GM12878 (cell line): ENCODE results near the gene CDPF1. TPM values are rescaled to one million over a fixed set of nuclear protein-coding genes. Genes with fewer than 3 reads are reported as not detected.

Experiments
- ATAC-seq: fragments of 200-7000 bp; cut with Tn5 transposase; 3 replicates; pipeline ENCODE4 v1.9.1; 2020; ENCODE audit warnings: mild to moderate bottlenecking, moderate library complexity
- BruUV-seq: library from RNA; stranded (reverse); fragments of 400-500 nt; replicated peaks from 2 replicates; lab custom pipeline; 2021; lab: Mats Ljungman, UMichigan
- CTCF ChIA-PET: fragments of 300-600 bp; sonication (Branson Sonifier 250); formaldehyde crosslinking; extraction: SDS; loops from one replicate; lab custom pipeline; 2021; ENCODE audit warnings: inconsistent platforms; lab: Yijun Ruan, JAX
- POLR2A ChIA-PET: fragments of 350-600 bp; formaldehyde crosslinking; extraction: SDS; loops from one replicate; lab custom pipeline; 2021; ENCODE audit warnings: inconsistent platforms; lab: Charles Lee
- RAD21 ChIA-PET: fragments of 300-600 bp; sonication (Branson Sonifier 250); formaldehyde crosslinking; loops from one replicate; lab custom pipeline; 2023; ENCODE audit warnings: antibody characterized with exemption; ENCODE audit not compliant: unreplicated experiment; lab: Charles Lee
- SMC1A ChIA-PET: fragments of 300-600 bp; sonication (Branson Sonifier 250); formaldehyde crosslinking; loops from one replicate; lab custom pipeline; 2023; ENCODE audit not compliant: unreplicated experiment, uncharacterized antibody; lab: Charles Lee
- DNase-seq: peaks from one replicate; pipeline ENCODE4 v3.0.0-alpha.2; 2011; ENCODE audit warnings: low read depth, low spot score
- FAIRE-seq: peaks from 3 replicates; lab custom pipeline; 2011; peaks lifted over from hg19 to GRCh38; lab: Jason Lieb, UNC
- H2AFZ ChIP-seq: 2 replicates; pipeline ENCODE4 v1.6.0; 2011; ENCODE audit warnings: low read depth, low read length, control low read depth; ENCODE audit not compliant: control insufficient read depth
- H3K27ac ChIP-seq: 2 replicates; pipeline ENCODE4 v1.5.1; 2011; ENCODE audit warnings: control low read depth; ENCODE audit not compliant: control insufficient read depth, insufficient read depth
- H3K27me3 ChIP-seq, 2 experiments: replicated peaks in 1 of 2; 2 replicates each; pipeline versions ENCODE4 v1.6.0 to v1.6.1; 2011; ENCODE audit warnings: low read length in 1 of 2; ENCODE audit not compliant: control insufficient read depth in 2 of 2, insufficient read depth in 2 of 2
- H3K36me3 ChIP-seq, 2 experiments: 2 replicates each; pipeline ENCODE4 v1.5.1; 2011; ENCODE audit warnings: low read length in 1 of 2; ENCODE audit not compliant: control insufficient read depth in 2 of 2, insufficient read depth in 2 of 2
- H3K4me1 ChIP-seq: 2 replicates; pipeline ENCODE4 v1.6.1; 2011; ENCODE audit warnings: mild to moderate bottlenecking, low read length, moderate library complexity, mixed read lengths; ENCODE audit not compliant: control insufficient read depth, insufficient read depth
- H3K4me2 ChIP-seq: 2 replicates; pipeline ENCODE4 v1.6.0; 2011; ENCODE audit warnings: control low read depth; ENCODE audit not compliant: control insufficient read depth, insufficient read depth
- H3K4me3 ChIP-seq: fragments of 200-600 bp; sonication (generic); 2 replicates; pipeline ENCODE4 v1.5.1; 2016
- H3K79me2 ChIP-seq: 2 replicates; pipeline ENCODE4 v1.6.0; 2011; ENCODE audit warnings: low read length; ENCODE audit not compliant: control insufficient read depth, insufficient read depth
- H3K9ac ChIP-seq: 2 replicates; pipeline ENCODE4 v1.8.0; 2011; ENCODE audit warnings: low read length, control low read depth, mixed read lengths; ENCODE audit not compliant: control insufficient read depth, insufficient read depth
- H3K9me3 ChIP-seq: replicated peaks from 3 replicates; pipeline ENCODE4 v1.5.1; 2011; ENCODE audit warnings: mild to moderate bottlenecking, low read length; ENCODE audit not compliant: control insufficient read depth, insufficient read depth
- H4K20me1 ChIP-seq: 2 replicates; pipeline ENCODE4 v1.6.0; 2011; ENCODE audit not compliant: control insufficient read depth, insufficient read depth
- BCL11A ChIP-seq: IDR thresholded peaks from 2 replicates; pipeline ENCODE4 v1.6.1; 2011; ENCODE audit warnings: low read depth, low read length
- ESRRA ChIP-seq: IDR thresholded peaks from 2 replicates; pipeline ENCODE4 v1.6.1; 2012; ENCODE audit warnings: mild to moderate bottlenecking, low read length, improper control_type of control experiment
- FOXM1 ChIP-seq: IDR thresholded peaks from 2 replicates; pipeline ENCODE4 v1.6.1; 2012; ENCODE audit warnings: low read depth, mild to moderate bottlenecking, inconsistent platforms, low read length, moderate library complexity
- HDAC6 ChIP-seq: fragments of 200-600 bp; sonication (generic); IDR thresholded peaks from one replicate; pipeline ENCODE4 v1.8.0; 2017; ENCODE audit warnings: antibody characterized with exemption; ENCODE audit not compliant: unreplicated experiment
- NFYB ChIP-seq: IDR thresholded peaks from 2 replicates; pipeline ENCODE4 v1.6.1; 2011; ENCODE audit warnings: low read depth, mild to moderate bottlenecking, low read length, improper control_type of control experiment, moderate library complexity; ENCODE audit not compliant: insufficient read depth
- PAX5 ChIP-seq: IDR thresholded peaks from 2 replicates; pipeline ENCODE4 v1.6.1; 2011; ENCODE audit warnings: low read depth, low read length, borderline replicate concordance
- PML ChIP-seq: IDR thresholded peaks from 2 replicates; pipeline ENCODE4 v1.6.1; 2012; ENCODE audit warnings: low read length, inconsistent platforms
- RAD21 ChIP-seq: IDR thresholded peaks from 2 replicates; pipeline ENCODE4 v1.6.1; 2011; ENCODE audit warnings: mild to moderate bottlenecking, low read depth, low read length, moderate library complexity; ENCODE audit not compliant: insufficient read depth
- RB1 ChIP-seq: fragments of 450-650 bp; formaldehyde crosslinking; IDR thresholded peaks from 2 replicates; pipeline ENCODE4 v1.6.1; 2017; ENCODE audit warnings: mild to moderate bottlenecking, borderline replicate concordance
- SKIL ChIP-seq: fragments of 450-650 bp; IDR thresholded peaks from 2 replicates; pipeline ENCODE4 v1.6.1; 2017; ENCODE audit warnings: mild to moderate bottlenecking, low read depth, inconsistent platforms; ENCODE audit not compliant: poor library complexity, severe bottlenecking
- TCF12 ChIP-seq: IDR thresholded peaks from 2 replicates; pipeline ENCODE4 v1.6.1; 2011; ENCODE audit warnings: low read depth, mild to moderate bottlenecking, low read length
- USF1 ChIP-seq: IDR thresholded peaks from 2 replicates; pipeline ENCODE4 v1.6.1; 2011; ENCODE audit warnings: borderline replicate concordance, low read depth, mild to moderate bottlenecking, moderate library complexity, mixed read lengths, low read length; ENCODE audit not compliant: insufficient read depth; ENCODE audit errors: extremely low read length
- ZNF24 ChIP-seq: fragments of 450-650 bp; IDR thresholded peaks from 2 replicates; pipeline ENCODE4 v1.6.1; 2017; ENCODE audit warnings: antibody characterized with exemption, mild to moderate bottlenecking
- ZNF384 ChIP-seq: IDR thresholded peaks from 2 replicates; pipeline ENCODE4 v1.6.1; 2012; ENCODE audit warnings: low read depth, mild to moderate bottlenecking, low read length, improper control_type of control experiment, borderline replicate concordance
- WGBS: methylation state at CpG from one replicate; pipeline ENCODE4 v1.1.6; 2016; ENCODE audit warnings: low lambda C conversion rate; ENCODE audit not compliant: insufficient replicate concordance, insufficient coverage; ENCODE audit errors: missing lambda C conversion rate; 5-methylcytosine and 5-hydroxymethylcytosine counted together
- in situ Hi-C: fragments of 300-500 bp; cut with MboI; formaldehyde crosslinking; loops from 9 replicates; pipeline ENCODE4 v1.14.3; 2018; ENCODE audit warnings: mixed read lengths
- intact Hi-C: fragments of 100-400 bp; cut with micrococcal nuclease; formaldehyde crosslinking; loops from one replicate; pipeline ENCODE4 v1.14.2; 2022; ENCODE audit not compliant: unreplicated experiment
- polyA plus RNA-seq, 11 experiments: library from polyadenylated mRNA; depleted of rRNA in 4 of 11; unstranded in 6 of 11; stranded (reverse) in 5 of 11; fragments of >200 nt; fragmentation: Nextera tagmentation in 4 of 11; fragmentation: Illumina TruSeq in 1 of 11; extraction: Ambion mirVana in 4 of 11; extraction: Trizol in 1 of 11; gene quantifications; 1 replicate in 1 of 11; 2 replicates in 10 of 11; pipeline versions ENCODE4 v1.2.1 to v1.2.3, GENCODE V29; 2011 to 2016; ENCODE audit warnings: inconsistent platforms in 2 of 11, missing spikeins in 2 of 11, low read depth in 1 of 11
- total RNA-seq, 4 experiments: library from RNA; depleted of rRNA in 3 of 4; stranded (reverse); fragments of >200 nt in 3 of 4; fragmentation: Illumina TruSeq in 1 of 4; extraction: Trizol in 1 of 4; gene quantifications; 2 replicates each; pipeline versions ENCODE4 v1.2.1 to v1.2.3, GENCODE V29; 2013 to 2021

CDPF1 gene
- total and polyA plus RNA-seq, 10 of the 15 experiments (the other 5 are each of a cell fraction or from before 2014, with no cell fraction given), result 1.0 to 22.4 (median 7.9) TPM

- intact Hi-C loops, result no loop called here
- SMC1A ChIA-PET, result interaction anchor here (1.0 kb wide), 1 partner anchor 34 kb away, joined by 3 read pairs; no protein-coding TSS in a partner anchor
Observed at GRCh38 chr22:46275455-46276122, 25.5 kb upstream of the CDPF1 start.

More at GRCh38 chr22:46275455-46276122, 25.5 kb upstream of the CDPF1 start:
- Histone ChIP-seq H3K79me2 (no peaks in the 10 kb centered on the region), H3K9me3 (peaks cover 2% of the 10 kb centered on the region; the same call in 2 of the 3 replicates), H3K27ac (no peak overlapping the region), H3K27me3 (no peaks in the 10 kb centered on the region), H3K4me2 (no peak overlapping the region), H2AFZ (no peak overlapping the region), H3K4me1 (peaks cover 2% of the 10 kb centered on the region; the same call in 1 of the 2 replicates), H4K20me1 (no peaks in the 10 kb centered on the region), H3K36me3 (peaks cover 3 to 5% of the 10 kb centered on the region in 2 experiments; a peak in 3 of 4 replicates), H3K4me3 (no peak overlapping the region), H3K9ac (no peak overlapping the region)
- FAIRE-seq (no peak), ATAC-seq (no peak), DNase-seq (no peak)
- RAD21 ChIA-PET, result no interaction called here
- WGBS, result 81% methylated on average over 3 of the region's 3 CpGs
- TF ChIP-seq PML (no peak), PAX5 (no peak), SKIL (no peak), RB1 (no peak), ESRRA (no peak), RAD21 (no peak), FOXM1 (no peak), NFYB (peak; percentile 90), HDAC6 (no peak), ZNF384 (no peak), TCF12 (no peak), ZNF24 (no peak), BCL11A (no peak), USF1 (peak; percentile 47)
- no TSS peak for BruUV-seq
- CTCF ChIA-PET, result no interaction called here
- POLR2A ChIA-PET, result no interaction called here
- in situ Hi-C loops, result no loop called here
